CD14-positive monocyte (primary cell): ENCODE data around the gene DHRS1. TPM values are rescaled to one million over a fixed set of nuclear protein-coding genes. Genes with fewer than 3 reads are reported as not detected.

ENCODE experiments used
- DNase-seq, 3 donors: peaks; one replicate each; pipeline ENCODE4 v3.0.0-alpha.2; 2011 to 2022
- H2AFZ ChIP-seq: 2 replicates; pipeline ENCODE4 v1.6.0; 2012; ENCODE audit warnings: mild to moderate bottlenecking, low read depth, low read length, inconsistent platforms; ENCODE audit not compliant: insufficient read depth, poor library complexity, severe bottlenecking
- H3K27ac ChIP-seq, 2 donors: 1 replicate in 1 of 2; 2 replicates in 1 of 2; pipeline ENCODE4 v1.5.1; 2012 to 2013; ENCODE audit warnings: low read length in 2 of 2, control low read depth in 1 of 2, inconsistent platforms in 1 of 2, low read depth in 1 of 2, mild to moderate bottlenecking in 1 of 2
- H3K27me3 ChIP-seq, 2 donors: one replicate each; pipeline versions ENCODE4 v1.6.0 to v1.6.1; 2011 to 2013; ENCODE audit warnings: low read length in 2 of 2; ENCODE audit not compliant: control insufficient read depth in 2 of 2, insufficient read depth in 2 of 2
- H3K36me3 ChIP-seq, 2 donors: replicated peaks in 1 of 2; 1 replicate in 1 of 2; 2 replicates in 1 of 2; pipeline versions ENCODE4 v1.5.1 to v1.6.1; 2012 to 2013; ENCODE audit warnings: low read length in 2 of 2, control low read depth in 1 of 2, inconsistent platforms in 1 of 2, mild to moderate bottlenecking in 1 of 2; ENCODE audit not compliant: insufficient read depth in 2 of 2, control insufficient read depth in 1 of 2
- H3K4me1 ChIP-seq, 2 donors: 1 replicate in 1 of 2; 2 replicates in 1 of 2; pipeline versions ENCODE4 v1.5.1 to v1.6.1; 2012 to 2013; ENCODE audit warnings: low read length in 2 of 2, control low read depth in 1 of 2, inconsistent platforms in 1 of 2, mild to moderate bottlenecking in 1 of 2, moderate library complexity in 1 of 2; ENCODE audit not compliant: insufficient read depth in 2 of 2, control insufficient read depth in 1 of 2
- H3K4me2 ChIP-seq: replicated peaks from 2 replicates; pipeline ENCODE3; 2012; ENCODE audit warnings: low read length, moderate library complexity, mild to moderate bottlenecking; ENCODE audit not compliant: poor library complexity, severe bottlenecking; ENCODE audit errors: extremely low read depth
- H3K4me3 ChIP-seq, 3 experiments: fragments of 200-600 bp in 1 of 3; sonication (generic) in 1 of 3; replicated peaks in 1 of 3; 1 replicate in 2 of 3; 2 replicates in 1 of 3; pipeline ENCODE4 v1.5.1; 2011 to 2013; ENCODE audit warnings: low read length in 3 of 3, mild to moderate bottlenecking in 3 of 3, control low read depth in 2 of 3, low read depth in 2 of 3, inconsistent platforms in 1 of 3, moderate library complexity in 1 of 3
- H3K79me2 ChIP-seq: 2 replicates; pipeline ENCODE4 v1.6.0; 2012; ENCODE audit warnings: mild to moderate bottlenecking, control low read depth, inconsistent platforms, low read length, moderate library complexity; ENCODE audit not compliant: insufficient read depth
- H3K9ac ChIP-seq: 2 replicates; pipeline ENCODE4 v1.6.0; 2017; ENCODE audit warnings: low read length, mild to moderate bottlenecking; ENCODE audit not compliant: insufficient read depth, poor library complexity, severe bottlenecking
- H3K9me3 ChIP-seq, 2 donors: replicated peaks in 1 of 2; 1 replicate in 1 of 2; 2 replicates in 1 of 2; pipeline versions ENCODE4 v1.5.1 to v1.6.1; 2012 to 2013; ENCODE audit warnings: low read length in 2 of 2, control low read depth in 1 of 2; ENCODE audit not compliant: control insufficient read depth in 1 of 2, insufficient read depth in 1 of 2
- H4K20me1 ChIP-seq: 2 replicates; pipeline ENCODE4 v1.6.0; 2012; ENCODE audit warnings: mild to moderate bottlenecking, low read length, control low read depth, moderate library complexity; ENCODE audit not compliant: insufficient read depth
- H3K27ac Mint-ChIP-seq, 7 donors: one replicate each; pipeline ENCODE4 v1.8.0; 2020; ENCODE audit warnings: mild to moderate bottlenecking in 7 of 7, mixed read lengths in 7 of 7, moderate library complexity in 6 of 7, inconsistent platforms in 2 of 7
- H3K27me3 Mint-ChIP-seq, 3 donors: one replicate each; pipeline ENCODE4 v1.8.0; 2021 to 2022; ENCODE audit warnings: low read depth in 3 of 3, mild to moderate bottlenecking in 3 of 3, mixed read lengths in 3 of 3, moderate library complexity in 3 of 3, inconsistent platforms in 1 of 3
- H3K36me3 Mint-ChIP-seq, 2 donors: one replicate each; pipeline ENCODE4 v1.8.0; 2020; ENCODE audit warnings: mixed read lengths in 2 of 2, inconsistent platforms in 1 of 2, mild to moderate bottlenecking in 1 of 2
- H3K4me1 Mint-ChIP-seq: one replicate; pipeline ENCODE4 v1.8.0; 2020; ENCODE audit warnings: mild to moderate bottlenecking, mixed read lengths
- H3K4me3 Mint-ChIP-seq, 2 donors: one replicate each; pipeline ENCODE4 v1.8.0; 2020; ENCODE audit warnings: mild to moderate bottlenecking in 2 of 2, mixed read lengths in 2 of 2, moderate library complexity in 1 of 2
- H3K9me3 Mint-ChIP-seq, 7 donors: one replicate each; pipeline ENCODE4 v1.8.0; 2020 to 2022; ENCODE audit warnings: mixed read lengths in 7 of 7, mild to moderate bottlenecking in 6 of 7, moderate library complexity in 6 of 7, inconsistent platforms in 2 of 7
- CTCF ChIP-seq: fragments of 200-600 bp; IDR thresholded peaks from one replicate; pipeline ENCODE4 v1.8.0; 2022; ENCODE audit warnings: antibody characterized with exemption, mild to moderate bottlenecking
- WGBS: methylation state at CpG from one replicate; pipeline ENCODE4 v1.1.5; 2013; ENCODE audit warnings: missing lambda C conversion rate; ENCODE audit not compliant: insufficient coverage; 5-methylcytosine and 5-hydroxymethylcytosine counted together
- intact Hi-C, 2 donors: fragments of 100-400 bp; cut with micrococcal nuclease; formaldehyde crosslinking; loops; one replicate each; pipeline versions ENCODE4 v1.15.0 to v1.15.1; 2023
- polyA plus RNA-seq, 3 donors: library from polyadenylated mRNA; depleted of rRNA in 1 of 3; unstranded in 2 of 3; stranded (reverse) in 1 of 3; fragments of 300-500 nt in 2 of 3; fragments of >200 nt in 1 of 3; fragmentation: Illumina TruSeq in 2 of 3; gene quantifications; 1 replicate in 2 of 3; 2 replicates in 1 of 3; pipeline ENCODE4 v1.2.3, GENCODE V29; 2012 to 2021

Gene DHRS1
- polyA plus RNA-seq, 3 donors: 31.6 to 49.4 (median 48.8) TPM

GRCh38 chr14:24307156-24307574 is 7.6 kb upstream of the DHRS1 start:
- WGBS: 86% methylated on average over 11 of the region's 11 CpGs
- H3K9me3 Mint-ChIP-seq: peaks cover 0 to 2% (median 0%) of the 10 kb centered on the region in 7 donors

GRCh38 chr14:24304019-24304387 is 4.4 kb upstream of the DHRS1 start:
- Histone ChIP-seq H3K9me3 (no peaks in the 10 kb centered on the region), H4K20me1 (peaks cover 45% of the 10 kb centered on the region), H3K27ac (no peak overlapping the region), H3K4me1 (peaks cover 30 to 39% of the 10 kb centered on the region in 2 donors), H2AFZ (no peak overlapping the region), H3K4me3 (no peak overlapping the region), H3K9ac (no peak overlapping the region), H3K36me3 (peaks cover 70 to 72% of the 10 kb centered on the region in 2 donors), H3K4me2 (no peak overlapping the region), H3K79me2 (peaks cover 79% of the 10 kb centered on the region), H3K27me3 (no peaks in the 10 kb centered on the region)
- Mint-ChIP-seq H3K4me1 (peaks cover 39% of the 10 kb centered on the region), H3K27me3 (peaks cover 0 to under 1% (median 0%) of the 10 kb centered on the region in 3 donors), H3K4me3 (no peak overlapping the region), H3K36me3 (peaks cover 76 to 79% of the 10 kb centered on the region in 2 donors), H3K9me3 (no peaks in the 10 kb centered on the region), H3K27ac (peak overlapping the region in 5 of 7 donors; percentile 1 to 73 (median 46))
- DNase-seq: no peak
- no peak for TF ChIP-seq CTCF
- intact Hi-C loops: loop anchor here in 1 of 2 donors (10.0 kb wide), 1 partner anchor 89 kb away; the partner anchor contains the start of genes CHMP4A and MDP1
- 97% methylated on average over 11 of the region's 11 CpGs for whole genome bisulfite sequencing

More at GRCh38 chr14:24307156-24307574, 7.6 kb upstream of the DHRS1 start:
- peak overlapping the region in 5 of 7 donors; percentile 22 to 83 (median 60) for H3K27ac Mint-ChIP-seq
- no peak overlapping the region for H3K4me2 ChIP-seq
- peaks cover 62% of the 10 kb centered on the region for H4K20me1 ChIP-seq
- H3K9ac ChIP-seq: no peak overlapping the region
- no peak overlapping the region for H2AFZ ChIP-seq
- no peak overlapping the region for H3K4me3 ChIP-seq
- no peak for DNase-seq
- intact Hi-C loops: loop anchor here in 1 of 2 donors (10.0 kb wide), 1 partner anchor 92 kb away; the partner anchor contains the start of genes CHMP4A and MDP1
- H3K36me3 ChIP-seq: peaks cover 61 to 70% of the 10 kb centered on the region in 2 donors
- peaks cover 43% of the 10 kb centered on the region for H3K4me1 Mint-ChIP-seq
- H3K9me3 ChIP-seq: no peaks in the 10 kb centered on the region
- TF ChIP-seq CTCF: no peak
- peaks cover 80% of the 10 kb centered on the region for H3K79me2 ChIP-seq
- peaks cover 71 to 79% of the 10 kb centered on the region in 2 donors for H3K36me3 Mint-ChIP-seq
- H3K4me3 Mint-ChIP-seq: no peak overlapping the region
- H3K27me3 Mint-ChIP-seq: no peaks in the 10 kb centered on the region
- peak overlapping the region in 1 of 2 donors; percentile 57 for H3K27ac ChIP-seq
- no peaks in the 10 kb centered on the region for H3K27me3 ChIP-seq
- peaks cover 40 to 47% of the 10 kb centered on the region in 2 donors for H3K4me1 ChIP-seq
